Gastrocnemius medialis (tissue), 4 donors: ENCODE measurements around the gene GALNT13. TPM values are rescaled to one million over a fixed set of nuclear protein-coding genes. Genes with fewer than 3 reads are reported as not detected.

Experiments used
- ATAC-seq, 2 donors: fragments of 150-250 bp; one replicate each; pipeline ENCODE4 v1.9.1; 2016
- DNase-seq, 2 donors: peaks; one replicate each; pipeline ENCODE4 v3.0.0-alpha.2; 2019
- H3K27ac ChIP-seq, 4 donors: fragments of 200-600 bp; sonication (generic); 1 replicate in 1 of 4; 2 replicates in 3 of 4; pipeline ENCODE4 v1.5.1; 2016 to 2018; ENCODE audit warnings: mild to moderate bottlenecking in 2 of 4, moderate library complexity in 1 of 4
- H3K27me3 ChIP-seq, 3 donors: fragments of 200-600 bp; sonication (generic) in 2 of 3; 1 replicate in 1 of 3; 2 replicates in 2 of 3; pipeline versions ENCODE4 v1.5.1 to v1.6.0; 2016 to 2019; ENCODE audit warnings: mild to moderate bottlenecking in 1 of 3, moderate library complexity in 1 of 3
- H3K36me3 ChIP-seq, 2 donors: fragments of 200-600 bp; sonication (generic) in 1 of 2; one replicate each; pipeline ENCODE4 v1.5.1; 2017 to 2018
- H3K4me1 ChIP-seq, 2 donors: fragments of 200-600 bp; sonication (generic) in 1 of 2; one replicate each; pipeline ENCODE4 v1.5.1; 2016 to 2017; ENCODE audit warnings: mild to moderate bottlenecking in 2 of 2
- H3K4me3 ChIP-seq, 4 donors: fragments of 200-600 bp; sonication (generic) in 3 of 4; 1 replicate in 1 of 4; 2 replicates in 3 of 4; pipeline ENCODE4 v1.5.1; 2016 to 2019; ENCODE audit warnings: mild to moderate bottlenecking in 2 of 4
- H3K9me3 ChIP-seq, 3 donors: fragments of 200-600 bp; sonication (generic) in 2 of 3; 1 replicate in 1 of 3; 2 replicates in 2 of 3; pipeline ENCODE4 v1.5.1; 2016 to 2019
- POLR2A ChIP-seq, 2 donors: fragments of 450-650 bp; IDR thresholded peaks; one replicate each; pipeline ENCODE4 v1.6.1; 2017; ENCODE audit warnings: antibody characterized with exemption in 2 of 2, mild to moderate bottlenecking in 2 of 2, moderate library complexity in 2 of 2
- in situ Hi-C, 4 donors: fragments of 200-750 bp; cut with MboI; loops; one replicate each; pipeline versions ENCODE4 v1.15.0 to v1.8.0; 2017; ENCODE audit warnings: low sequenced_read_pairs in 4 of 4
- intact Hi-C: fragments of 100-400 bp; cut with DNase I; formaldehyde crosslinking; loops from one replicate; pipeline ENCODE4 v1.15.1; 2023; ENCODE audit warnings: low total_unique reads
- total RNA-seq, 4 donors: library from RNA; depleted of rRNA; stranded (reverse); fragments of >200 nt; gene quantifications; one replicate each; pipeline versions ENCODE4 v1.1.0 to v1.2.3, GENCODE V29; 2016
- TF ChIP-seq, protein P1 (sequence below), 5 experiments: fragments of 450-650 bp in 3 of 5; fragments of 200-600 bp in 2 of 5; sonication (generic) in 2 of 5; IDR thresholded peaks in 4 of 5; conservative IDR thresholded peaks in 1 of 5; 1 replicate in 4 of 5; 2 replicates in 1 of 5; pipeline ENCODE4 v1.5.1; 2016 to 2019; ENCODE audit warnings: antibody characterized with exemption in 5 of 5, mild to moderate bottlenecking in 3 of 5, moderate library complexity in 3 of 5

GALNT13 gene
- total RNA-seq, 4 donors from 2014 or later, result 0.10 TPM; not detected in 3

DNA sequence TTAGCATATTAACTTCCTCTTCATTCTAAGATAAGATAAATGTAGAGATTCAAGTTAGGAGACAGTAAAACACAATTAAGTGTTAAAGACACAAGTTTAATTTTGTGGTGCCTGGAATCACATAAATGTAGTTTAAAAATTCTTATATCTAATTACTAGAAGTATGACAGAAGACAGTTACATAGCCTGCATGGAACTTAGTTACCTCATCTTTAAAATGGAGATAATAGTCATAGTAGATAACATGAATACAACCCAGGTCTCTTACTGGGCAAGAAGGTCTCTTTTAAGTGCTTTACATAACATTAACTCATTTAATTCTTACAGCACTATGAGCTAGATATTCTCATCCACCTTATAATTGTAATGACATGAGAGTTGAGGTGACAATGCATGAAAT, 15.1 kb downstream of the GALNT13 start:
- Histone ChIP-seq H3K36me3 (no peaks in the 10 kb centered on the region), H3K27ac (no peak overlapping the region), H3K9me3 (no peaks in the 10 kb centered on the region), H3K27me3 (no peaks in the 10 kb centered on the region), H3K4me3 (no peak overlapping the region), H3K4me1 (no peaks in the 10 kb centered on the region)
- no peak for TF ChIP-seq POLR2A (IDR thresholded peaks at IDR 0.05)
- TF ChIP-seq, protein P1, sequence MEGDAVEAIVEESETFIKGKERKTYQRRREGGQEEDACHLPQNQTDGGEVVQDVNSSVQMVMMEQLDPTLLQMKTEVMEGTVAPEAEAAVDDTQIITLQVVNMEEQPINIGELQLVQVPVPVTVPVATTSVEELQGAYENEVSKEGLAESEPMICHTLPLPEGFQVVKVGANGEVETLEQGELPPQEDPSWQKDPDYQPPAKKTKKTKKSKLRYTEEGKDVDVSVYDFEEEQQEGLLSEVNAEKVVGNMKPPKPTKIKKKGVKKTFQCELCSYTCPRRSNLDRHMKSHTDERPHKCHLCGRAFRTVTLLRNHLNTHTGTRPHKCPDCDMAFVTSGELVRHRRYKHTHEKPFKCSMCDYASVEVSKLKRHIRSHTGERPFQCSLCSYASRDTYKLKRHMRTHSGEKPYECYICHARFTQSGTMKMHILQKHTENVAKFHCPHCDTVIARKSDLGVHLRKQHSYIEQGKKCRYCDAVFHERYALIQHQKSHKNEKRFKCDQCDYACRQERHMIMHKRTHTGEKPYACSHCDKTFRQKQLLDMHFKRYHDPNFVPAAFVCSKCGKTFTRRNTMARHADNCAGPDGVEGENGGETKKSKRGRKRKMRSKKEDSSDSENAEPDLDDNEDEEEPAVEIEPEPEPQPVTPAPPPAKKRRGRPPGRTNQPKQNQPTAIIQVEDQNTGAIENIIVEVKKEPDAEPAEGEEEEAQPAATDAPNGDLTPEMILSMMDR (IDR thresholded peaks at IDR 0.05 in 4 of 5, conservative IDR thresholded peaks at IDR 0.05 in 1 of 5), result no peak
- intact Hi-C loops, result no loop called here
- ATAC-seq, result no peak
- in situ Hi-C loops, result no loop called here
- no peak for DNase-seq

DNA sequence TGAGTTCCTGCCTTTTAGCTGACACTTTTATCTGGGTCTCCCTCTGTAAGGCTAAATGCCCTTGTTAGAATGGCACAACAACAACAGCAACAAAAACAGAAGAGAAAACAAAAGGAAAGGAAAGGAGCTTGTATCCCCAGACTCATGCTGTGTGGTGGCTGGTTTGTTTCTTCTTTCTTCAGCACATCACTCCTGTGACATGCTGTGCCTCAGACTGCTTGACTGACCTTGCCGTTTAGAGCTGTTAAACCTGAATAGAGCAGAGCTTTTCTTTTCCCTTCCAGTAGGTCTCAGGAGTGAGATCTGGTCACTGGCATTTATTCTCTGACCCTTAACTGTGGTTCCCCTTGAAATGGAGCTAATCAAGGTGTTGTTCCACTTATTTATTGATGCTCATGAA, 18.9 kb downstream of the GALNT13 start:
- DNase-seq, result no peak
- in situ Hi-C loops (no loop called here), intact Hi-C loops (no loop called here)
- Histone ChIP-seq H3K36me3 (no peaks in the 10 kb centered on the region), H3K4me1 (no peaks in the 10 kb centered on the region), H3K27me3 (no peaks in the 10 kb centered on the region), H3K27ac (no peak overlapping the region), H3K9me3 (no peaks in the 10 kb centered on the region), H3K4me3 (no peak overlapping the region)
- no peak for TF ChIP-seq POLR2A (IDR thresholded peaks at IDR 0.05)
- TF ChIP-seq, protein P1 (IDR thresholded peaks at IDR 0.05 in 4 of 5, conservative IDR thresholded peaks at IDR 0.05 in 1 of 5), result no peak
- no peak for ATAC-seq

DNA sequence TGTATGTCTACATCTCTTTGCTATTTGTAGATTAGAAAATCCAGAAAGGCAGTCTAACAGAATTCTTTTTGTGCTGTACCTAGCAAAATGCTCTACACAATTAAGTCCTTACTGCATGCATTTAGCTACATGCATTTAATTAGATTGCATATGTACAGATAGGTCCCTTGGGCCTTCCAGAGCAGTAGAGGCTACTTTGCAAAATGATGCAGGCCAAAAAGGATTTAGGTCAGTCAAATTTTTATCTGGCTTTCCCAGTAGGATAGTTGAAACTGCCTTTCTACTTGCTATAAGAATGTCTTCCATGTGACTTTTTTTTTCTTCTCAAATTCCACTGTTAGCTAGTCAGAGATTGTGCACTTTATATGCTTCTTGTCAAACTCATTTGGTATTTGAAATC, 19.3 kb downstream of the GALNT13 start:
- H3K4me3 ChIP-seq, result no peak overlapping the region
- no peaks in the 10 kb centered on the region for H3K9me3 ChIP-seq
- no peak for ATAC-seq
- intact Hi-C loops, result no loop called here
- no peak overlapping the region for H3K27ac ChIP-seq
- no peaks in the 10 kb centered on the region for H3K4me1 ChIP-seq
- TF ChIP-seq, protein P1 (IDR thresholded peaks at IDR 0.05 in 4 of 5, conservative IDR thresholded peaks at IDR 0.05 in 1 of 5), result no peak
- TF ChIP-seq POLR2A (IDR thresholded peaks at IDR 0.05), result no peak
- in situ Hi-C loops, result no loop called here
- no peaks in the 10 kb centered on the region for H3K27me3 ChIP-seq
- DNase-seq, result no peak
- H3K36me3 ChIP-seq, result no peaks in the 10 kb centered on the region

DNA sequence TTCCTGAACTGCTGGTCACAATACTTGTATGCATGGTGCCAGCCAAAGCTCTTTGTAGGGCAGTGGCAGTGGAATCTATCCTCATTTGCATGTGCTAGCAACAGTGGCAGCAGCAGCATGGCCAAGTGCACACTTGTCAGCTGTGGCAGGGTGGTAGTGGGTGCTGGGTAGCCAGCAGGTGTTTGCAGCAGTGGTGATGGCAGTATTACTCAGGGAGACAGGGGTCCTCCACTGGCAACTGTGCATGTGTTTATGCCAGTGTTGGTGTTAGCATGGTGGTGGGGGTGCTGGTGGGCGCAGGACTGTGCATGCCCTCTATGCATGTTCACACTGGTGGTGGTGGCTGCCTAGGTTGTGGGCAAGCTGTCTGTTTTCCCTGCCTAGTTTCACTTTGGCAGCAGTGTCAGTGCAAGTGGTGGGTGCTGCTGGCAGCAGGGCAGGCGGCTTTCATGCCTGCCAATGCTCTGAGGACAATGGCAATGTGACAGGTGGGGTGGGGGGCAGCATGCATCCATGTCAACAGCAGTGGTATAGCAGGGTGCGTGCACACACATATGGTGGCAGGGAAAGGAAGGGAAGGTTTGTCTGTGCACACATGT, 41.2 kb downstream of the GALNT13 start:
- H3K4me3 ChIP-seq, result no peak overlapping the region
- H3K9me3 ChIP-seq, result no peaks in the 10 kb centered on the region
- H3K27me3 ChIP-seq, result no peaks in the 10 kb centered on the region
- ATAC-seq, result no peak
- no peak for DNase-seq
- H3K36me3 ChIP-seq, result no peaks in the 10 kb centered on the region
- intact Hi-C loops, result no loop called here
- in situ Hi-C loops, result no loop called here
- TF ChIP-seq, protein P1 (IDR thresholded peaks at IDR 0.05 in 4 of 5, conservative IDR thresholded peaks at IDR 0.05 in 1 of 5), result no peak
- H3K27ac ChIP-seq, result no peak overlapping the region
- no peaks in the 10 kb centered on the region for H3K4me1 ChIP-seq

DNA sequence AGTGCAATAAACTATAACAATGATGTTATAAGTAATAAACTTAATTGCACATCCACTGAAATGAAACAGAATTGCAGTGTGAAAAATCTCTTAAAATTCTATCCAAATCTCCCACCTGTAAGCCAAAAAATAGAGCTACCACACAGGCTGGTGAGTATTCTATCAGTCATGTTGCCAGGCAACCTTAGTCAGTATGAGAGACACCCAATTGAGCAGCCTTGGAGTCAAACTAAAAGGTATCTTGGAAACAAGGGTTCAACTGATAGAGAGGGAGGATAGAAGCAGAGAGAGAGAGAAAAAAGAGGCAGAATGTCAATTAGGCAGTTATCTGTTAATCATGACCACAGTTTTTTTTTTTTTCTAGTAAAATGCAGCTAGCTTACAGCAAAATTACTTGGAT, 45.8 kb downstream of the GALNT13 start:
- Histone ChIP-seq H3K4me1 (no peaks in the 10 kb centered on the region), H3K36me3 (no peaks in the 10 kb centered on the region), H3K9me3 (no peaks in the 10 kb centered on the region), H3K27me3 (no peaks in the 10 kb centered on the region), H3K27ac (no peak overlapping the region), H3K4me3 (no peak overlapping the region)
- no peak for TF ChIP-seq POLR2A (IDR thresholded peaks at IDR 0.05)
- TF ChIP-seq, protein P1 (IDR thresholded peaks at IDR 0.05 in 4 of 5, conservative IDR thresholded peaks at IDR 0.05 in 1 of 5), result no peak
- in situ Hi-C loops, result no loop called here
- intact Hi-C loops, result no loop called here
- no peak for ATAC-seq
- no peak for DNase-seq
